Thyroid gland (tissue), 4 donors: ENCODE measurements around the gene EBPL.

ENCODE experiments used
- POLR2A ChIP-seq, 2 donors: fragments of 450-650 bp; IDR thresholded peaks; one replicate each; pipeline ENCODE4 v1.6.1; 2017; ENCODE audit warnings: antibody characterized with exemption in 2 of 2, mild to moderate bottlenecking in 2 of 2, moderate library complexity in 1 of 2
- TF ChIP-seq, protein P1 (sequence below), 6 experiments: fragments of 200-600 bp in 3 of 6; fragments of 450-650 bp in 3 of 6; sonication (generic) in 3 of 6; IDR thresholded peaks; one replicate each; pipeline ENCODE4 v1.5.1; 2016 to 2019; ENCODE audit warnings: antibody characterized with exemption in 6 of 6, mild to moderate bottlenecking in 2 of 6, inconsistent platforms in 1 of 6, moderate library complexity in 1 of 6

GRCh38 chr13:49654011-49654410 is 37.3 kb downstream of the EBPL start:
- TF ChIP-seq POLR2A (IDR thresholded peaks at IDR 0.05): no peak
- TF ChIP-seq, protein P1, sequence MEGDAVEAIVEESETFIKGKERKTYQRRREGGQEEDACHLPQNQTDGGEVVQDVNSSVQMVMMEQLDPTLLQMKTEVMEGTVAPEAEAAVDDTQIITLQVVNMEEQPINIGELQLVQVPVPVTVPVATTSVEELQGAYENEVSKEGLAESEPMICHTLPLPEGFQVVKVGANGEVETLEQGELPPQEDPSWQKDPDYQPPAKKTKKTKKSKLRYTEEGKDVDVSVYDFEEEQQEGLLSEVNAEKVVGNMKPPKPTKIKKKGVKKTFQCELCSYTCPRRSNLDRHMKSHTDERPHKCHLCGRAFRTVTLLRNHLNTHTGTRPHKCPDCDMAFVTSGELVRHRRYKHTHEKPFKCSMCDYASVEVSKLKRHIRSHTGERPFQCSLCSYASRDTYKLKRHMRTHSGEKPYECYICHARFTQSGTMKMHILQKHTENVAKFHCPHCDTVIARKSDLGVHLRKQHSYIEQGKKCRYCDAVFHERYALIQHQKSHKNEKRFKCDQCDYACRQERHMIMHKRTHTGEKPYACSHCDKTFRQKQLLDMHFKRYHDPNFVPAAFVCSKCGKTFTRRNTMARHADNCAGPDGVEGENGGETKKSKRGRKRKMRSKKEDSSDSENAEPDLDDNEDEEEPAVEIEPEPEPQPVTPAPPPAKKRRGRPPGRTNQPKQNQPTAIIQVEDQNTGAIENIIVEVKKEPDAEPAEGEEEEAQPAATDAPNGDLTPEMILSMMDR (IDR thresholded peaks at IDR 0.05): no peak
